GM18499 (cell line): ENCODE results near the gene GIPR.
"Not testable (repeated sequence)": the region's sequence is repeated elsewhere in the genome, so short reads cannot be mapped to it uniquely, and the experiment has no call there.

ENCODE experiments used
- ATAC-seq: cut with Tn5 transposase; IDR thresholded peaks from one replicate; pipeline ENCODE4 v1.9.1; 2021; ENCODE audit warnings: moderate number of reproducible peaks; ENCODE audit not compliant: insufficient read depth, unreplicated experiment

GIPR gene

GRCh38 chr19:45645631-45646344 is 22.2 kb upstream of the GIPR start:
- no peak for ATAC-seq

GRCh38 chr19:45646345-45646698 is 21.7 kb upstream of the GIPR start:
- no peak for ATAC-seq

- ATAC-seq = no peak
Observed at GRCh38 chr19:45650722-45651121, 17.3 kb upstream of the GIPR start.

GRCh38 chr19:45653634-45654033 is 14.4 kb upstream of the GIPR start:
- ATAC-seq = no peak

GRCh38 chr19:45655073-45655472 is 12.9 kb upstream of the GIPR start:
- no peak for ATAC-seq

GRCh38 chr19:45657520-45658167 is 10.4 kb upstream of the GIPR start:
- ATAC-seq = no peak

- no peak for ATAC-seq
Observed at GRCh38 chr19:45659096-45659729, 8.8 kb upstream of the GIPR start.

GRCh38 chr19:45660636-45661035 is 7.4 kb upstream of the GIPR start:
- ATAC-seq = no peak

- ATAC-seq = no peak
Observed at GRCh38 chr19:45663800-45664199, 4.2 kb upstream of the GIPR start.

GRCh38 chr19:45664575-45664974 is 3.4 kb upstream of the GIPR start:
- no peak for ATAC-seq

- no peak for ATAC-seq
Observed at GRCh38 chr19:45668342-45668871, 386 bp downstream of the GIPR start.

- no peak for ATAC-seq
Observed at GRCh38 chr19:45670670-45671453, 2.8 kb downstream of the GIPR start.

- no peak for ATAC-seq
Observed at GRCh38 chr19:45674946-45675345, 6.9 kb downstream of the GIPR start.

GRCh38 chr19:45676851-45677263 is 8.8 kb downstream of the GIPR start:
- ATAC-seq = no peak

- no peak for ATAC-seq
Observed at GRCh38 chr19:45677351-45678230, 9.6 kb downstream of the GIPR start.

GRCh38 chr19:45681391-45682015 is 13.5 kb downstream of the GIPR start:
- ATAC-seq = no peak

GRCh38 chr19:45682117-45682516 is 14.1 kb downstream of the GIPR start:
- no peak for ATAC-seq

GRCh38 chr19:45682908-45683307 is 14.9 kb downstream of the GIPR start:
- ATAC-seq = no peak

- not testable (repeated sequence) for ATAC-seq
Observed at GRCh38 chr19:45685045-45685444, 17.0 kb downstream of the GIPR start.
